GM11168 (cell line): ENCODE measurements around the gene THSD7B.

Experiments
- in situ Hi-C: fragments of 300-500 bp; cut with MboI; formaldehyde crosslinking; loops from one replicate; pipeline ENCODE4 v1.12.0; 2022; ENCODE audit warnings: low sequenced_read_pairs; ENCODE audit not compliant: unreplicated experiment

Gene THSD7B

DNA sequence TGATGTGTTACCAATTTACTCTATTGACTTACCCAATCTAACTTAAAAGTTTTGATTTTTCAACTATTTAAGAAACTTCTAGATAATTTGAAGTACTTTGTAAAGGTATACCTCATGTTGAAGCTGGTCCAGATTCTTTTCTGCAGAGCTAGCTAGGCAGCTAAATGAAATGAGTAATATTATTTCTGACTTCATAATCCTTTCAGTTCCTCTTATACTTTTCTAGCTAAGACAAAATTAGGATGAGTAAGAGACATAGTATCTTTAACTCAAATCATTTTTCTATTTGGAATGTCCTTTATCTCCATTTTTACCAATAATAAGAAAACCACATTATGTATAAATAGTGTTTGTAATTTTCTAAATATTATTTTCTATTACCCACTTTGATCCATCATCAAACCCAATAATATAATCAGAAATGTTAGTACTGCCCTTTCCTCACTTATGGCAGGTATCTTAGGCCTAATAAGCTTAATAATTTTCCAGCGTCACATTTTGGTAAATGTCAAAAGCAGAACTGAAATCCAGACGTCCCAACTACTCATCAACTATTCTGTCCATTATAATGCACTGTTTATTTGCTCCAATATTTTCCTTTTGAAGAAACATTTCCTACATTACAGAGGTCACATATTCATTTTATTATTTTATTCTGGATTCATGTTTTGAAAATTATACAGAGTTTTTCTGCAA, 456.6 kb downstream of the THSD7B start:
- in situ Hi-C loops = no loop called here

DNA sequence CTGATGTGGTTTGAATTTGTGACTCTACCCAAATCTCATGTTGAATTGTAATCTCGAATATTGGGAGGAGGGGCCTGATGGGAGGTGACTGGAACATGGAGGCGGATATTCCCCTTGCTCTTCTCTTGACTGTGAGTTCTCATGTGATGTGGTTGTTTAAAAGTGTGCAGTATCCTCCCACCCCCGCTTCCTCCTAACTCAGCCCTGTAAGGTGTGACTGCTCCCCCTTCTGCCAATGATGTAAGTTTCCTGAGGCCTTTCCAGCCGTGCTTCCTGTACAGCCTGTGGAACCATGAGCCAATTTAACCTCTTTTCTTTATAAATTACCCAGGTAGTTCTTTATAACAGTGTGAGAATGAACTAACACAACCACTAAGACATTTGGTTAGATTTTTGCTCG, 458.4 kb downstream of the THSD7B start:
- in situ Hi-C loops = no loop called here

DNA sequence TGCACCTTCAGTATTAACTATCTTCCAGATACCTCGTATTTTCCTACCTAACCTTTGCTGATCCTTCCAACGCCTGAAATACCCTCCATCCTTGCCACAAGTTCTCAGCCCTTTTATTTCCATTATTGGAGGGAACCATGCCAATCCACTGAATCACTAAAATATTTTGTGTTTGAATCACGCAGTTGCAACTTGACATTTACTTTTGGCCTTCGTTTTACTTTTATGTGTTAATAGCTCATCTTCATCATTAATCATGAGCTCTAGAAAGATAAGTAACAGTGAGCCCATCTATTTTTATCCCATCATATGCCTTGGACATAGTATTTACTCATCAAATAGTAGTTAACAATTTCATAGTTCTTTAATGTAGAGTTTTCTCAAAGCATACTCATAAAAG, 463.2 kb downstream of the THSD7B start:
- in situ Hi-C loops = no loop called here

DNA sequence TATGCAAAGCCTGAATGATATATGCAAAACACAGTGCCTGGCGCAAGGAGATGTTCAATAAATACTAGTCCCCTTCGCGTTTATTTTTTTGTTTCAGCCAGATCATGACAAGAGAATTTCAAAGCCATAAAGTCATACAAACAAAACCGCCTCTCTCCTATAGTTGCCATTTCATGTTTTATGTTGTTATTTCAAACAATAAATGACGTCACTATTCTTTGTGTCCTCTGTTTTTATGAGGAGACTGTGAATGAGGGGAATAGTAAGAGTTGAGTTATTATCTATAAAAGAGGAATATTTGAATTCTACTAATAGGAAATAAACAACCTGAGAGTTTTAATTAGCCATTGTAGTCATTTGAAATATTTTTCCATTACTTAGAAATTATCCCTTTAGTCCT, 464.5 kb downstream of the THSD7B start:
- in situ Hi-C loops = no loop called here

DNA sequence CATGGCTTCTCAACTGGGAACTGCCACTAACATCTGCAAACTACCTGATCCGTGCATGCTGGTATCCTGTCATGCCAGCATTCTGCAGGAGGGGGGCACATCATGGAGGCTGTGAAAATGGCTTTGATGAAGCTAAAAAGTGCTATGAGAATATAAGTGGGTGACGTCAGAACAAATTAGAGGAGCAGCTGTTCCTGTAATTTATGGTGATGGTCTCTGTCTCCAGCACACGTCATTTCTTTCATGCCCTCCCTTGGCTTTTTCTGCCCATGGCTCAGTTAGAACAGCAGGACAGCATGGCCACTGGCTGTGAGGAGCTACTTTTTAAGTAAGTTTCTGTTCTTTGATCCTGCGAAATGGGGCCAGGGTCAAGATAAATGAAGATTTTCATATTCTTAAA, 466.3 kb downstream of the THSD7B start:
- in situ Hi-C loops = no loop called here

DNA sequence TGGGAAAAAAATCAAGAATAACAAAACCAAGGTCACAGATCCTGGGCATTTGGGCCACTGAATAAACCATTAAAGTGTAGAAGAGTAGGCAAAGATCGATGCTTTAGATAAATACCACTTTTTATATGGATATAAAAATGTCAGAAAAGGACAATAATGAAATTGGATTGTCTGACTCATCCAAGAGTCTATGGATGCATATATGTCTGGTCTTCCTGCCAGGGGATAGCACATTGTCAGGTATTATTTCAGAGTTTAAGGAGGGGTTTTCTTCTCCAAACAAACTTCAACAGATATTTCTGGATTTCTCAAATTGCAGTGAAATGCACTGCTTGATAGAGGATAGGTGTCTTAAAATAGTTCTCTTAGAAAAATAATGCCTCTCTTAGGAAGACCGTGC, 466.7 kb downstream of the THSD7B start:
- in situ Hi-C loops = no loop called here

DNA sequence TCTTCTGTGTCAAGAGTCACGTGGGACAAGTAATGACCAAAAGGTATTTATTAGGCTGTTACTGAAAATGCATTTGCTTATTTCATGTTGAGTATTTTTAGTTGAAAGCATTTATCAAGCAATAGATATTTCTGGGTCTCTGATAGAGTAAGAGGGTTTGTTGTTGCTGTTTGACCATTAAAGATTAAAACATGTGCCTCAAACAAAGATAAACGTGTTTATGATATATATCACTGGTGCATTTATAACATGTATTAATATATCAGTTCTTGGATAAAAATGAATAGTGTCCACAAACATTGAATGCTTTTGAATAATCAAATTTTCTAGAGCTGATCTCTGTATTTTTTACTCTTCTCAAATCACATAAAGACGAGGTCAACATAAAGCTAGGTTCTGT, 467.7 kb downstream of the THSD7B start:
- in situ Hi-C loops = no loop called here

DNA sequence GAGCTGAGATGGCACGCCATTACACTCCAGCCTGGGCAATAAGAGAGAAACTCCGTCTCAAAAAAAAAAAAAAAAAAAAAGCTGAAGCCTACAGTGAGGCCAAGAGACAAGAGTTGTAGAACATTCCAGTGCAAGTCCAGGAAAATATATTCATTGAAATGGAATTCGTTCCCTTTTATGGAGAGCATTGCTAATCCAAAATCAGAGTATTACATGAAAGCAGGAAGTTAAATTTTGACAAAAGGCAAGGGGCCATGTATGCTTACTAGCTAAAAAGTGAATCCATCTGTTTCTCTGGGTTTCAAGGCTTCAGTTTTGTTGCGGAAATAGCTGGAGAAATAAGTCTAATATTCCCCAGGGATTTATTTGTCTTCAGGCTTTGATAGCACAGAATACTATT, 471.7 kb downstream of the THSD7B start:
- in situ Hi-C loops = no loop called here

DNA sequence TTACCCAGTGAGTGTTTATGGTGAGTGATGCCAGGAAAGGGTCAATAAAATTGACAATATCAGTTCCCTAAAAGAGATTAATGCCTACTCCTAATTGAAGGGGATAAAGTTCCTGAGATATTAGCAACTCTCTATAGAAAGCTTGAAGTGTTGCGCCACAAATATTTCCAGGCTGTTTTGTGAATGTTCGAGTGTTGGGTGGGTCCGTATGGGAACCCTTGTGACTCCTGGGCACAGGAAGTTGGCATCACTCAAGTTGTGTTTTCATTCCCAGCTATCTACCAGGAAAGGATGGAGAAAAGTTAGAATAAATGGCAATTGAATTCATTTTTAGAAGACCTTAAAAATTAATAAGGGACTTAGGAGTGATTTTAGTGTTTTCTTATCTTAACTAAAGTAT, 472.7 kb downstream of the THSD7B start:
- in situ Hi-C loops = no loop called here

DNA sequence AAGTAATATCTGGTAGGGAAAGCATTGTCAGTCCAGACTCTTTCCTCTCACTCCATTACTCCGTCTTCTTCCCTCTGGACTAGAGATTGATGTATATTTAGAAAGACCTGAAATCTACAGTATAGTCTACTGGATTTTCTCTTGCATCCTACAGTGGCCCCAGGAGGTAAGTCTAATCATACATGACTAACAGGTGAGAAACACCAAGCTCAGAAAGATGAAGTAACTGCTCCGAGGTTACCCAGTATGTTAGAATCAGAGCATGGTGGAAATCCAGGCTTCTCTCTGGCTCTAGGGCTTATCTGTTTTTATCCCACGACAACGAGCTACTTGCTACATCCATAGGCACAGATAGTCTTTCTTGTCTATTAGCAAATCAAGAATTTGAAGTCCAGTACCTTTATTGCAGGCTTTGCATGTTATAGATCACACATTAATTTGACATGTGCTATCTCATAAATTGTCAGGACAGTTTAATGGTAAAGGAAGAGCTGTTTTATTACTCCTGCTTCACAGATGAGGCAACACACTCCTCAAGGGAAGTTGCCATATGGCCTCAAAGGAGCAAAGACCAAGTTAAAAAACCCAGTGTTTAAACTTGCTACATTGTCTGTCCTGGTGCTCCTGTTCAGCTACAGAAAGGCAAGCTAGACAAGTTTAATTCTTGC, 484.3 kb downstream of the THSD7B start:
- in situ Hi-C loops = no loop called here

DNA sequence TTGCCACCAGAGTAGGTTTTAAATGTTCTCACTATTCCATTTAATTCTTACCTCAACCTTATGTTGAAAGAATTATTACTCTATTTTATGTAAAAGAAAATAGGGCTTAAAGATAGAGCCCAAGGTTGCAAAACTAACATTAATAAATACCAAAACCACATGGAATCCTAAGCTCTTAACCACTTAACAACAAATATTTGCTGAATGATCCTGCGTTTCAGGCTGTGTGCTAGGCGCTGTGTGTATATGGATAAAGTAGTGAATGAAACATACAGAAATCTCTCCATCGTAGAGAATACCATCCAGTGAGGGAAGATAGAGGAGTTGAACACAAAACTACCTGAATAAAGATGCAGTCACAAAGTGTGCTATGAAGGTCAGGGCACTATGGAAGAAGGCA, 485.1 kb downstream of the THSD7B start:
- in situ Hi-C loops = no loop called here

DNA sequence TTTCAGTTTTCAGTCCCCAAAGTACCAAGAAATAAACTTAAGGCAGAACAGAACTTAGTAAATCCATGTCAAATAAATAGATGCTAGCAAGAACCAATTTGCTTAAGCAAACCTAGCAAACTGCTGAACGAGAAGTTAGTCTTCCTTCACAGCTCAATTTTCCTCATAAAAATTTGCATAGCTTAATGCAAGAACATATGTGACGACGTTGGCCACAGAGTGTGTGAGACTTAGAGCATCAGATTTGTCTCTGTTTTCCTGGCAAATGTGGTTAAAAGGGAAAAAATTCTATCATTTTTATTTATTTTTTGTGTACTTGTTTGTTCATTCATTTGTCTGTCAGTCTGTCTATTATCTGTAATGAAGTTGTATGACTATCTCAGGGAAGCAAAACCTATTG, 485.7 kb downstream of the THSD7B start:
- in situ Hi-C loops = no loop called here

DNA sequence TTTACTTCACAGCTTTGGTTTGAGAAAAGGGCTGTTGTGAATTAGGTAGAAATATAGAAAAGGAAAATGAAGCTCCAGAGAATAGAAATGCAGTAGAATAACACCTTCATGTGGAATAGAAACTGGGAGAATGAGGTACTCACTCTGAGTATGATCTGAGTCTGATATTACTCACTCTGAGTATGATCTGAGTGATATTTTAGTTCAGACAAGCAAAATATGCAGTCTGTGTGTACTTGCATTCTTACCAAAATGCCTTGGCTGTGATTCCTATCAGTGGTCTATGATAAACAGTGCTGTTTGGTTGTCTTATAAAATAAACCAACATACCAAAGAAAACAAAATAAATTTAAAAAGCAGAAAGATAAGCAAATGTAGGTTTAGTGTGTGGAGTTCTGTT, 487.6 kb downstream of the THSD7B start:
- in situ Hi-C loops = no loop called here

DNA sequence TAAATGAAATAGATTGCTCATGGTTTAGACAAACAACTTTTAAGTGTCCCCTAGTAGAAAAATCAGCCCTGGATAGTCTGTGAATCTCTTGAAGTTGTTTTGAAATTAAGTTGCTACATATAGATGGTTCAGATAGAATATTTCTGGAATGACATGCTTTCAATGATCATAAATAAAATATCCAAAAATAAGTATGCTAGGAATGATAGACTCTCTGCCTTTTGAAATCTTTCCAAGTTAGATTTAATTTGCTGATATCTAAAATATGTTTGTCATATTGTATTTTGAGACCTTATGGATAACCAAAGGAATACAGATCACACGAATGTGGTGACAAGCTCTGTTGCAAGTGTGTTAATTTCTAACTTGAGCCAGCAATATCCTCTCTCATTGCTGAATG, 488.7 kb downstream of the THSD7B start:
- in situ Hi-C loops = no loop called here

DNA sequence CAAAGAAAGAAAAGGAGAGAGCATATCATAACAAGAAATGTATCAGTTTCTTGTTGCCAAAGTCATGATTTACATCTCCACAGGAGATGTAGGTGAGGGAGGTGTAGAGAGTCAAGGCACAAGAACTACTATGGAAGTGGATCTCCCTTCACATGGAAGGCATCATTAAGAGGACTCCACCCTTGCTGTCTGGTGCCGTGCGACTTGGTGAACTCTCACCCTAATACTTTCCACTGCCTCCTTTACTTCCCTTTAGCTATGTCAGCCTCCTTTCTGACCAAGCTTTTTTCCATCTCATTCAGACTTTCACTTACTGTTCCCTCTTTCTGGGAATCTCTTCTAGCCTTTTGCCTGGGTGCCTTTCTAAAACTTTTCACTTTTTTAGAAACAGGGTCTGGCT, 490.0 kb downstream of the THSD7B start:
- in situ Hi-C loops = no loop called here

DNA sequence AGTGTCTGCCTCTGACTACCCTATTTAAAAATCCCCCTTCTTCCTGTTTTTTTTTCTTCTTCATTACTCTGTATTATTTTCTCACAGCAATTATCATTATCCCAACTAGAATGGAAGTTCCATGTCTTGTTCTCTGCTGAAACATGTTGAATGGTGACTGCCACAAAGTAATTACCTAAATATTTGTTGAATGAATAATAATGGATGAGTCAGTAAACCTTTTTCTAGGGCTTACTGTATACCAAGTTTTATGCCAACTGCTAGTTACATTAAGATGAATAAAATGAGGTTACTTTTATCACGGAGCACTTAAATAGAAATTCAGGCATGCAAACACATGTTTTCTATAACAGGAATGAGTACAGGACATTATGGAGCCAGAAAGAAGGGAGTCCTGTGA, 490.6 kb downstream of the THSD7B start:
- in situ Hi-C loops = no loop called here

DNA sequence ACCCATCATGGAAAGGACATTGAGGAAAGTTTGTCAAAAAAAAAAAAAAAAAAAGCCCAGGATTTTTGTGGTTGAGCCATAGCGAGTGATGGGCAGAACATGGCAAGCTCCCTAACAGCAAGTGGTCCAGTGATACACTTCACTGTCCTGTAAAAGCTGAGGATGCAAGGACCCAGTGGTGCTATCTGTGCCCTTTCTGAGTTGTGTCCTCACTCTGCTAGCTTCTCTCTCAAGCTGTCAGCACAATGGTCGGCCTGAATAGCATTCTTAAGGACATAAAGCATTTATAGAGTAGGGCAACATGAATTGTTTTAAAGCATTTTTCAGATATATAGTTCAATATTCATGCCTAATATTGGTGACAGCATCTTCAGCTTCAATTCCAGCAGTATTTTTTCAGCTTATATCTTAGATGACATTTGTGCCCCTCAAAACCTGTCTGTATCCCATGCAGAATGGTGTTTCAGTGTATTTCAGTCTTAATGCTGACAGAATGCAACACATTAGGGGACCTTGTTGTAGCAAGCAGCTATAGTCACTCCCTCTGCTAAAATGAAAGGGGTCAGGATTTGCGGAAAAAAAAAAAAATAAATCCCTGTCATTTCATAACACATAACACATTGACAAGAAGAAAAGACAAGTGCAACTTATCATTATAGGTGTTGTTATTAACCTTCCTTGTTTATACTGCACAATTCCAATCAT, 496.7 kb downstream of the THSD7B start:
- in situ Hi-C loops = no loop called here

DNA sequence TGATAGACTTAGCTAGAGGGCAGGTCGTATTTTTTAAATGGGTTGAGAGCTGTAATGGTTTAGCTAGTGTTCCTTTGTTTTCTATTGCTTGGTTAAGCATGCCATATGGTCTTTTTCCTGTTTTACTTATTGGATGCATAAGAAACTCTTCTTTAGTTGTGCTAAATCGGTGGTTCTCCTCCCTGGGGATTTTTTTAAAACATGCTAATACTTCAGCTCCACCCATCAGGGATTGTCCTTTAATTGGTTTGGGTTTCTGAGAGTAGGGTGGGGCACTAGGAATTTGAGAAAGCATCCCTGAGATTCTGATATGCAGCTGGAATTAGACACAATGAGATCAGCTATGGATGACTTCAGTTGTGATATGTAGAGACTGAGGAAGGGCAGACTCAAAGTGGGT, 497.2 kb downstream of the THSD7B start:
- in situ Hi-C loops = no loop called here

DNA sequence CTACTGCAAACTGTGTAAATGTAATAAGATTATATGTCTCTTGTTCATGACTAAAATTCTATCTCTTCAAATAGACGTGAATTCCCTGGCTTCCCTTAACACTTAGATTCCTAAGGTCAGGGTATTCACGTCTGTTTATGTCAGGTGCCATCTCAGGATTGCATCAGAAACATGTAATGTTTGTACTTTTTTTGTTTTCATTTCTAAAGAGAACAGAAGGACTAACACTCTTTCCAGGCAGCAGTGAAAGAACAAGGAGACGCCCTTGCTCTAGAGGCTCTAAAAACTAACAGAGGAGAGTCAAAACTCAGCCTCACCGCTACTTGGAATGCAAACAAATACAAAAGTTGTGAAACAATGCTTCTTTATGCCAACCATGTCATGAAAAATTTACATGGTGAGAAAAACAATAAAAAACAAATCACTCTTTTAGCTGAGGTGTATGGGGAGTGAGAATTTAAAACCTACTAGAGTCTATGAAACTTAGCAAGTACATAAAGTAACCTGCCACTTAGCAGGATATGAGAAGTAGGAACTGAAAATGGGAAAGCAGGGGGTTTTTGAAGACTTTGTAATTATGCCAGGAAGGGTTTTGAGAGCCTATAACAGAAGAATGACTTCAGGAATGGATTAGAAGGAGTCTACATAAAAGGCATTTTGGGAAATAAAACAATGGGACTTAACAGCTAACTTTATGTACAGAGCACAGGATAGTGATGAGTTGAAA, 522.7 kb downstream of the THSD7B start:
- in situ Hi-C loops = no loop called here

DNA sequence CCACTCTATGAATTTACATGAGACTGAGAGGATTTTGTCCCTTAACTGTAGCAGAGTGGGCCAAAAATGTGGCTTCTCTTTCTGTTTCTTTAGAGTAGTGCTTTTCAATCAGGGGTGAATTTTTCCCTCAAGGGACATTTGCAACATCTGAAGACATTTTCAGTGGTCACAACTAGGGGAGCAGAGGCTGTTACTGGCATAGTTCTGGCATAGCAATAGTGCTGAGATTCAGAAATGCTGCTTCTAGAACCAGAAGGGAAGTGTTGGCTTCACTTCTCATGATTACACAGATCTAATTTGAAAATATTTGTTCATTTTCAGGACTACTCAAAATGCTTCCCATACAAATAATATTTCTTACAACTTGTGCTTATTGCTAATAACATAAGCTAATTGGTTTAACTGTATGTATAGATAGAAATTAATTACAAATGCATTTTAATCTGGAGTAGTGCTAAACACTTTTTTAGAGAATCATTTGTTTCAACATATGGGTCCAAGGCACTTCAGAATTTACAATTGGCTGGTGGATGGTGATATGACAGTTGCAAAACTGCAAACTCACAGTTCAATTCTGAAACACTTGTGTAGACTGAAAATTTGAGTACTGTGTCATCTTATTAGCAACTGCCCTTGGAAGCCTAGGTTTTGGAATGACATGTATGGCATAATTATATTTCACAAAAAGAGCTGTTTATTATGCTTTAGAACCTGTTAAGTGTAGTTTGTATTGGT, 526.7 kb downstream of the THSD7B start:
- in situ Hi-C loops = no loop called here
